ENCODE results near the gene PON3. TPM values are rescaled to one million over a fixed set of nuclear protein-coding genes. Genes with fewer than 3 reads are reported as not detected.

Gene PON3
- total and polyA plus RNA-seq, 3 experiments from 2014 or later: not detected

GRCh38 chr7:95405208-95405607, 9.0 kb upstream of the PON3 start:
- peaks cover 0 to 16% (median 4%) of the 10 kb centered on the region in 3 donors for H3K36me3 Mint-ChIP-seq
- H3K9me3 Mint-ChIP-seq: no peaks in the 10 kb centered on the region
- no peak overlapping the region for H3K27ac Mint-ChIP-seq
- H3K27me3 Mint-ChIP-seq: no peaks in the 10 kb centered on the region
- no peak for DNase-seq
- H3K27me3 ChIP-seq (ENCODE audit: insufficient read depth, low read length, poor library complexity, severe bottlenecking): no peaks in the 10 kb centered on the region
- H3K9me3 ChIP-seq (ENCODE audit: low read length): no peaks in the 10 kb centered on the region
- H3K4me1 ChIP-seq (ENCODE audit: insufficient read depth, low read length): no peaks in the 10 kb centered on the region
- no peak overlapping the region for H3K27ac ChIP-seq (ENCODE audit: low read depth, low read length)
- ChIA-PET CTCF (no interaction called here), POLR2A (no interaction called here)
- H3K4me3 ChIP-seq (ENCODE audit: low read length): no peak overlapping the region
- no peaks in the 10 kb centered on the region for H3K36me3 ChIP-seq (ENCODE audit: insufficient read depth, low read length)
- H3K4me3 Mint-ChIP-seq: no peak overlapping the region
- no peaks in the 10 kb centered on the region for H3K4me1 Mint-ChIP-seq

- Mint-ChIP-seq H3K4me1 (no peaks in the 10 kb centered on the region), H3K9me3 (no peaks in the 10 kb centered on the region), H3K4me3 (no peak overlapping the region), H3K36me3 (peaks cover 0 to 11% (median 4%) of the 10 kb centered on the region in 3 donors), H3K27me3 (no peaks in the 10 kb centered on the region), H3K27ac (peak overlapping the region in 1 of 8 donors; percentile 65)
- Histone ChIP-seq H3K27me3 (ENCODE audit: insufficient read depth, low read length, poor library complexity, severe bottlenecking) (no peaks in the 10 kb centered on the region), H3K36me3 (ENCODE audit: insufficient read depth, low read length) (no peaks in the 10 kb centered on the region), H3K4me3 (ENCODE audit: low read length) (no peak overlapping the region), H3K4me1 (ENCODE audit: insufficient read depth, low read length) (no peaks in the 10 kb centered on the region), H3K27ac (ENCODE audit: low read depth, low read length) (no peak overlapping the region), H3K9me3 (ENCODE audit: low read length) (no peaks in the 10 kb centered on the region)
- no peak for DNase-seq
- ChIA-PET CTCF (no interaction called here), POLR2A (no interaction called here)
Observed at GRCh38 chr7:95404316-95404865, 8.2 kb upstream of the PON3 start.

- no peaks in the 10 kb centered on the region for H3K4me1 ChIP-seq (ENCODE audit: insufficient read depth, low read length)
- ChIA-PET CTCF (no interaction called here), POLR2A (no interaction called here)
- H3K27ac ChIP-seq (ENCODE audit: low read depth, low read length): no peak overlapping the region
- H3K27ac Mint-ChIP-seq: no peak overlapping the region
- peaks cover 10% of the 10 kb centered on the region for H3K27me3 ChIP-seq (ENCODE audit: insufficient read depth, low read length, poor library complexity, severe bottlenecking)
- peaks cover 27 to 37% of the 10 kb centered on the region in 2 donors for H3K27me3 Mint-ChIP-seq
- H3K36me3 ChIP-seq (ENCODE audit: insufficient read depth, low read length): no peaks in the 10 kb centered on the region
- peaks cover 0 to 4% (median 0%) of the 10 kb centered on the region in 5 donors for H3K9me3 Mint-ChIP-seq
- DNase-seq: no peak
- H3K4me1 Mint-ChIP-seq: peaks cover 4 to 9% (median 8%) of the 10 kb centered on the region in 3 donors
- H3K4me3 Mint-ChIP-seq: no peak overlapping the region
- H3K36me3 Mint-ChIP-seq: no peaks in the 10 kb centered on the region
- H3K9me3 ChIP-seq (ENCODE audit: low read length): no peaks in the 10 kb centered on the region
- no peak overlapping the region for H3K4me3 ChIP-seq (ENCODE audit: low read length)
Observed at GRCh38 chr7:95398155-95398940, 2.2 kb upstream of the PON3 start.

GRCh38 chr7:95397381-95397780, 1.2 kb upstream of the PON3 start:
- Histone ChIP-seq H3K4me3 (ENCODE audit: low read length) (no peak overlapping the region), H3K27ac (ENCODE audit: low read depth, low read length) (no peak overlapping the region), H3K4me1 (ENCODE audit: insufficient read depth, low read length) (no peaks in the 10 kb centered on the region), H3K9me3 (ENCODE audit: low read length) (no peaks in the 10 kb centered on the region), H3K36me3 (ENCODE audit: insufficient read depth, low read length) (no peaks in the 10 kb centered on the region), H3K27me3 (ENCODE audit: insufficient read depth, low read length, poor library complexity, severe bottlenecking) (peaks cover 10% of the 10 kb centered on the region)
- CTCF ChIA-PET: no interaction called here
- H3K36me3 Mint-ChIP-seq: no peaks in the 10 kb centered on the region
- peaks cover 29 to 43% of the 10 kb centered on the region in 2 donors for H3K27me3 Mint-ChIP-seq
- no peak for DNase-seq
- peak overlapping the region in 1 of 8 donors; percentile 17 for H3K27ac Mint-ChIP-seq
- peaks cover 4 to 9% (median 8%) of the 10 kb centered on the region in 3 donors for H3K4me1 Mint-ChIP-seq
- peaks cover 0 to 4% (median 0%) of the 10 kb centered on the region in 5 donors for H3K9me3 Mint-ChIP-seq
- H3K4me3 Mint-ChIP-seq: peak overlapping the region in 4 of 7 donors; percentile 27 to 74 (median 47)
- POLR2A ChIA-PET: no interaction called here

- Histone ChIP-seq H3K4me1 (ENCODE audit: insufficient read depth, low read length) (no peaks in the 10 kb centered on the region), H3K9me3 (ENCODE audit: low read length) (no peaks in the 10 kb centered on the region), H3K36me3 (ENCODE audit: insufficient read depth, low read length) (no peaks in the 10 kb centered on the region), H3K4me3 (ENCODE audit: low read length) (no peak overlapping the region), H3K27me3 (ENCODE audit: insufficient read depth, low read length, poor library complexity, severe bottlenecking) (peaks cover 10% of the 10 kb centered on the region), H3K27ac (ENCODE audit: low read depth, low read length) (no peak overlapping the region)
- ChIA-PET POLR2A (no interaction called here), CTCF (interaction anchor here (1.0 to 1.7 kb wide), 5 partner anchors 11 to 81 kb away, joined by 3 to 9 read pairs (median 4); partner anchors contain the start of gene PON2)
- DNase-seq: no peak
- no peaks in the 10 kb centered on the region for H3K36me3 Mint-ChIP-seq
- peaks cover 0 to 4% (median 0%) of the 10 kb centered on the region in 5 donors for H3K9me3 Mint-ChIP-seq
- peaks cover 29 to 49% of the 10 kb centered on the region in 2 donors for H3K27me3 Mint-ChIP-seq
- no peak overlapping the region for H3K27ac Mint-ChIP-seq
- H3K4me1 Mint-ChIP-seq: peaks cover 4 to 9% (median 8%) of the 10 kb centered on the region in 3 donors
- peak overlapping the region in 6 of 7 donors; percentile 29 to 76 (median 68) for H3K4me3 Mint-ChIP-seq
Observed at GRCh38 chr7:95395755-95396135, 430 bp downstream of the PON3 start.

- Histone ChIP-seq H3K27ac (ENCODE audit: low read depth, low read length) (no peak overlapping the region), H3K4me3 (ENCODE audit: low read length) (no peak overlapping the region), H3K36me3 (ENCODE audit: insufficient read depth, low read length) (no peaks in the 10 kb centered on the region), H3K4me1 (ENCODE audit: insufficient read depth, low read length) (no peaks in the 10 kb centered on the region), H3K9me3 (ENCODE audit: low read length) (no peaks in the 10 kb centered on the region), H3K27me3 (ENCODE audit: insufficient read depth, low read length, poor library complexity, severe bottlenecking) (peaks cover 10% of the 10 kb centered on the region)
- Mint-ChIP-seq H3K27me3 (peaks cover 29 to 49% of the 10 kb centered on the region in 2 donors), H3K4me1 (peaks cover 4 to 9% (median 8%) of the 10 kb centered on the region in 3 donors), H3K36me3 (no peaks in the 10 kb centered on the region), H3K9me3 (peaks cover 0 to 4% (median 0%) of the 10 kb centered on the region in 5 donors), H3K4me3 (no peak overlapping the region), H3K27ac (no peak overlapping the region)
- ChIA-PET CTCF (no interaction called here), POLR2A (no interaction called here)
- no peak for DNase-seq
Observed at GRCh38 chr7:95394370-95394769, 1.8 kb downstream of the PON3 start.

GRCh38 chr7:95391761-95392160, 4.4 kb downstream of the PON3 start:
- Histone ChIP-seq H3K27ac (ENCODE audit: low read depth, low read length) (no peak overlapping the region), H3K4me1 (ENCODE audit: insufficient read depth, low read length) (no peaks in the 10 kb centered on the region), H3K36me3 (ENCODE audit: insufficient read depth, low read length) (no peaks in the 10 kb centered on the region), H3K4me3 (ENCODE audit: low read length) (no peak overlapping the region), H3K9me3 (ENCODE audit: low read length) (no peaks in the 10 kb centered on the region), H3K27me3 (ENCODE audit: insufficient read depth, low read length, poor library complexity, severe bottlenecking) (peaks cover 4% of the 10 kb centered on the region)
- H3K36me3 Mint-ChIP-seq: peaks cover 0 to 5% (median 0%) of the 10 kb centered on the region in 3 donors
- H3K9me3 Mint-ChIP-seq: peaks cover 1 to 8% (median 4%) of the 10 kb centered on the region in 5 donors
- no peak overlapping the region for H3K27ac Mint-ChIP-seq
- ChIA-PET POLR2A (no interaction called here), CTCF (no interaction called here)
- no peak overlapping the region for H3K4me3 Mint-ChIP-seq
- H3K4me1 Mint-ChIP-seq: peaks cover 3 to 8% (median 4%) of the 10 kb centered on the region in 3 donors
- peaks cover 20 to 43% of the 10 kb centered on the region in 2 donors for H3K27me3 Mint-ChIP-seq
- DNase-seq: no peak

GRCh38 chr7:95389516-95389915, 6.7 kb downstream of the PON3 start:
- peaks cover 15 to 32% of the 10 kb centered on the region in 2 donors for H3K27me3 Mint-ChIP-seq
- CTCF ChIA-PET: no interaction called here
- DNase-seq: no peak
- Histone ChIP-seq H3K36me3 (ENCODE audit: insufficient read depth, low read length) (no peaks in the 10 kb centered on the region), H3K27ac (ENCODE audit: low read depth, low read length) (no peak overlapping the region), H3K4me1 (ENCODE audit: insufficient read depth, low read length) (no peaks in the 10 kb centered on the region), H3K4me3 (ENCODE audit: low read length) (no peak overlapping the region), H3K9me3 (ENCODE audit: low read length) (no peaks in the 10 kb centered on the region), H3K27me3 (ENCODE audit: insufficient read depth, low read length, poor library complexity, severe bottlenecking) (no peaks in the 10 kb centered on the region)
- H3K27ac Mint-ChIP-seq: no peak overlapping the region
- POLR2A ChIA-PET: no interaction called here
- H3K36me3 Mint-ChIP-seq: peaks cover 0 to 5% (median 0%) of the 10 kb centered on the region in 3 donors
- peaks cover 4 to 13% (median 9%) of the 10 kb centered on the region in 5 donors for H3K9me3 Mint-ChIP-seq
- H3K4me3 Mint-ChIP-seq: no peak overlapping the region
- H3K4me1 Mint-ChIP-seq: no peaks in the 10 kb centered on the region
